Left forelimb (tissue), 1 donor: ENCODE results near the gene FADD.
"Not testable (repeated sequence)": the region's sequence is repeated elsewhere in the genome, so short reads cannot be mapped to it uniquely, and the experiment has no call there.

Experiments
- DNase-seq: peaks from one replicate; pipeline ENCODE4 v3.0.0-alpha.2; 2018; ENCODE audit warnings: low spot score

The FADD gene

GRCh38 chr11:70205049-70205725 is 2.1 kb downstream of the FADD start:
- DNase-seq, result peak; percentile 36

GRCh38 chr11:70205766-70206165 is 2.7 kb downstream of the FADD start:
- no peak for DNase-seq

- no peak for DNase-seq
Observed at GRCh38 chr11:70206226-70206981, 3.3 kb downstream of the FADD start.

GRCh38 chr11:70206982-70207376 is 3.9 kb downstream of the FADD start:
- DNase-seq, result no peak

- DNase-seq, result peak; percentile 5
Observed at GRCh38 chr11:70207531-70208131, 4.5 kb downstream of the FADD start.

- no peak for DNase-seq
Observed at GRCh38 chr11:70209391-70209912, 6.4 kb downstream of the FADD start.

- no peak for DNase-seq
Observed at GRCh38 chr11:70210051-70210501, 7.0 kb downstream of the FADD start.

GRCh38 chr11:70210530-70210929 is 7.4 kb downstream of the FADD start:
- no peak for DNase-seq

GRCh38 chr11:70212227-70212811 is 9.2 kb downstream of the FADD start:
- no peak for DNase-seq

- DNase-seq, result not testable (repeated sequence)
Observed at GRCh38 chr11:70217388-70217787, 14.3 kb downstream of the FADD start.

- DNase-seq, result not testable (repeated sequence)
Observed at GRCh38 chr11:70218076-70218475, 15.0 kb downstream of the FADD start.

- no peak for DNase-seq
Observed at GRCh38 chr11:70220136-70220535, 17.0 kb downstream of the FADD start.

GRCh38 chr11:70220920-70221319 is 17.8 kb downstream of the FADD start:
- DNase-seq, result no peak

- DNase-seq, result no peak
Observed at GRCh38 chr11:70225681-70226177, 22.6 kb downstream of the FADD start.

- DNase-seq, result no peak
Observed at GRCh38 chr11:70226183-70226582, 23.1 kb downstream of the FADD start.

GRCh38 chr11:70226967-70227366 is 23.9 kb downstream of the FADD start:
- DNase-seq, result no peak

- no peak for DNase-seq
Observed at GRCh38 chr11:70229737-70230136, 26.6 kb downstream of the FADD start.

- DNase-seq, result no peak
Observed at GRCh38 chr11:70230151-70230839, 27.2 kb downstream of the FADD start.

GRCh38 chr11:70230840-70231710 is 28.0 kb downstream of the FADD start:
- DNase-seq, result no peak

GRCh38 chr11:70233034-70233433 is 29.9 kb downstream of the FADD start:
- DNase-seq, result no peak

- DNase-seq, result no peak
Observed at GRCh38 chr11:70233511-70233934, 30.4 kb downstream of the FADD start.
